CD14-positive monocyte (primary cell): ENCODE data around the gene RMI1. TPM values are rescaled to one million over a fixed set of nuclear protein-coding genes. Genes with fewer than 3 reads are reported as not detected.

Experiments used
- DNase-seq, 3 donors: peaks; one replicate each; pipeline ENCODE4 v3.0.0-alpha.2; 2011 to 2022
- H2AFZ ChIP-seq: 2 replicates; pipeline ENCODE4 v1.6.0; 2012; ENCODE audit warnings: mild to moderate bottlenecking, low read depth, low read length, inconsistent platforms; ENCODE audit not compliant: insufficient read depth, poor library complexity, severe bottlenecking
- H3K27ac ChIP-seq, 2 donors: 1 replicate in 1 of 2; 2 replicates in 1 of 2; pipeline ENCODE4 v1.5.1; 2012 to 2013; ENCODE audit warnings: low read length in 2 of 2, control low read depth in 1 of 2, inconsistent platforms in 1 of 2, low read depth in 1 of 2, mild to moderate bottlenecking in 1 of 2
- H3K27me3 ChIP-seq, 2 donors: one replicate each; pipeline versions ENCODE4 v1.6.0 to v1.6.1; 2011 to 2013; ENCODE audit warnings: low read length in 2 of 2; ENCODE audit not compliant: control insufficient read depth in 2 of 2, insufficient read depth in 2 of 2
- H3K36me3 ChIP-seq, 2 donors: replicated peaks in 1 of 2; 1 replicate in 1 of 2; 2 replicates in 1 of 2; pipeline versions ENCODE4 v1.5.1 to v1.6.1; 2012 to 2013; ENCODE audit warnings: low read length in 2 of 2, control low read depth in 1 of 2, inconsistent platforms in 1 of 2, mild to moderate bottlenecking in 1 of 2; ENCODE audit not compliant: insufficient read depth in 2 of 2, control insufficient read depth in 1 of 2
- H3K4me1 ChIP-seq, 2 donors: 1 replicate in 1 of 2; 2 replicates in 1 of 2; pipeline versions ENCODE4 v1.5.1 to v1.6.1; 2012 to 2013; ENCODE audit warnings: low read length in 2 of 2, control low read depth in 1 of 2, inconsistent platforms in 1 of 2, mild to moderate bottlenecking in 1 of 2, moderate library complexity in 1 of 2; ENCODE audit not compliant: insufficient read depth in 2 of 2, control insufficient read depth in 1 of 2
- H3K4me2 ChIP-seq: replicated peaks from 2 replicates; pipeline ENCODE3; 2012; ENCODE audit warnings: low read length, moderate library complexity, mild to moderate bottlenecking; ENCODE audit not compliant: poor library complexity, severe bottlenecking; ENCODE audit errors: extremely low read depth
- H3K4me3 ChIP-seq, 3 experiments: fragments of 200-600 bp in 1 of 3; sonication (generic) in 1 of 3; replicated peaks in 1 of 3; 1 replicate in 2 of 3; 2 replicates in 1 of 3; pipeline ENCODE4 v1.5.1; 2011 to 2013; ENCODE audit warnings: low read length in 3 of 3, mild to moderate bottlenecking in 3 of 3, control low read depth in 2 of 3, low read depth in 2 of 3, inconsistent platforms in 1 of 3, moderate library complexity in 1 of 3
- H3K79me2 ChIP-seq: 2 replicates; pipeline ENCODE4 v1.6.0; 2012; ENCODE audit warnings: mild to moderate bottlenecking, control low read depth, inconsistent platforms, low read length, moderate library complexity; ENCODE audit not compliant: insufficient read depth
- H3K9ac ChIP-seq: 2 replicates; pipeline ENCODE4 v1.6.0; 2017; ENCODE audit warnings: low read length, mild to moderate bottlenecking; ENCODE audit not compliant: insufficient read depth, poor library complexity, severe bottlenecking
- H3K9me3 ChIP-seq, 2 donors: replicated peaks in 1 of 2; 1 replicate in 1 of 2; 2 replicates in 1 of 2; pipeline versions ENCODE4 v1.5.1 to v1.6.1; 2012 to 2013; ENCODE audit warnings: low read length in 2 of 2, control low read depth in 1 of 2; ENCODE audit not compliant: control insufficient read depth in 1 of 2, insufficient read depth in 1 of 2
- H4K20me1 ChIP-seq: 2 replicates; pipeline ENCODE4 v1.6.0; 2012; ENCODE audit warnings: mild to moderate bottlenecking, low read length, control low read depth, moderate library complexity; ENCODE audit not compliant: insufficient read depth
- H3K27ac Mint-ChIP-seq, 7 donors: one replicate each; pipeline ENCODE4 v1.8.0; 2020; ENCODE audit warnings: mild to moderate bottlenecking in 7 of 7, mixed read lengths in 7 of 7, moderate library complexity in 6 of 7, inconsistent platforms in 2 of 7
- H3K27me3 Mint-ChIP-seq, 3 donors: one replicate each; pipeline ENCODE4 v1.8.0; 2021 to 2022; ENCODE audit warnings: low read depth in 3 of 3, mild to moderate bottlenecking in 3 of 3, mixed read lengths in 3 of 3, moderate library complexity in 3 of 3, inconsistent platforms in 1 of 3
- H3K36me3 Mint-ChIP-seq, 2 donors: one replicate each; pipeline ENCODE4 v1.8.0; 2020; ENCODE audit warnings: mixed read lengths in 2 of 2, inconsistent platforms in 1 of 2, mild to moderate bottlenecking in 1 of 2
- H3K4me1 Mint-ChIP-seq: one replicate; pipeline ENCODE4 v1.8.0; 2020; ENCODE audit warnings: mild to moderate bottlenecking, mixed read lengths
- H3K4me3 Mint-ChIP-seq, 2 donors: one replicate each; pipeline ENCODE4 v1.8.0; 2020; ENCODE audit warnings: mild to moderate bottlenecking in 2 of 2, mixed read lengths in 2 of 2, moderate library complexity in 1 of 2
- H3K9me3 Mint-ChIP-seq, 7 donors: one replicate each; pipeline ENCODE4 v1.8.0; 2020 to 2022; ENCODE audit warnings: mixed read lengths in 7 of 7, mild to moderate bottlenecking in 6 of 7, moderate library complexity in 6 of 7, inconsistent platforms in 2 of 7
- CTCF ChIP-seq: fragments of 200-600 bp; IDR thresholded peaks from one replicate; pipeline ENCODE4 v1.8.0; 2022; ENCODE audit warnings: antibody characterized with exemption, mild to moderate bottlenecking
- WGBS: methylation state at CpG from one replicate; pipeline ENCODE4 v1.1.5; 2013; ENCODE audit warnings: missing lambda C conversion rate; ENCODE audit not compliant: insufficient coverage; 5-methylcytosine and 5-hydroxymethylcytosine counted together
- intact Hi-C, 2 donors: fragments of 100-400 bp; cut with micrococcal nuclease; formaldehyde crosslinking; loops; one replicate each; pipeline versions ENCODE4 v1.15.0 to v1.15.1; 2023
- polyA plus RNA-seq, 3 donors: library from polyadenylated mRNA; depleted of rRNA in 1 of 3; unstranded in 2 of 3; stranded (reverse) in 1 of 3; fragments of 300-500 nt in 2 of 3; fragments of >200 nt in 1 of 3; fragmentation: Illumina TruSeq in 2 of 3; gene quantifications; 1 replicate in 2 of 3; 2 replicates in 1 of 3; pipeline ENCODE4 v1.2.3, GENCODE V29; 2012 to 2021

Gene RMI1
- polyA plus RNA-seq, 3 donors, result 1.7 to 11.5 (median 5.3) TPM

- H3K9me3 ChIP-seq, result no peaks in the 10 kb centered on the region
- H3K4me3 ChIP-seq, result peak overlapping the region; percentile 72 to 100 (median 88)
- peaks cover 15 to 19% of the 10 kb centered on the region in 2 donors for H3K36me3 ChIP-seq
- intact Hi-C loops, result loop anchor here (5.0 to 10.0 kb wide), 2 partner anchors 59 to 276 kb away; partner anchors contain the start of genes KIF27 (in 1 of the 2) and UBQLN1 (in 1 of the 2)
- H3K4me1 Mint-ChIP-seq, result peaks cover 41% of the 10 kb centered on the region
- peaks cover 0 to 3% (median 0%) of the 10 kb centered on the region in 7 donors for H3K9me3 Mint-ChIP-seq
- peak overlapping the region; percentile 99 to 100 for H3K4me3 Mint-ChIP-seq
- WGBS, result under 1% methylated on average over 22 of the region's 29 CpGs
- DNase-seq, result peak; percentile 38 to 77 (median 42)
- H3K27me3 Mint-ChIP-seq, result peaks cover 0 to 3% (median 0%) of the 10 kb centered on the region in 3 donors
- peaks cover 35% of the 10 kb centered on the region for H4K20me1 ChIP-seq
- no peak for TF ChIP-seq CTCF
- H3K9ac ChIP-seq, result peak overlapping the region; percentile 97
- peak overlapping the region; percentile 97 to 99 for H3K27ac ChIP-seq
- peaks cover 98% of the 10 kb centered on the region for H3K79me2 ChIP-seq
- H3K4me2 ChIP-seq, result peak overlapping the region; percentile 78
- H2AFZ ChIP-seq, result peak overlapping the region; percentile 90
- no peaks in the 10 kb centered on the region for H3K27me3 ChIP-seq
- H3K4me1 ChIP-seq, result peaks cover 17 to 49% of the 10 kb centered on the region in 2 donors
- H3K27ac Mint-ChIP-seq, result peak overlapping the region; percentile 94 to 100 (median 99)
- peaks cover 17 to 19% of the 10 kb centered on the region in 2 donors for H3K36me3 Mint-ChIP-seq
Observed at GRCh38 chr9:83981126-83981871, 694 bp downstream of the RMI1 start.

GRCh38 chr9:83986195-83986594 lies 5.6 kb downstream of the RMI1 start:
- H3K4me3 Mint-ChIP-seq, result no peak overlapping the region
- no peak overlapping the region for H3K27ac Mint-ChIP-seq
- TF ChIP-seq CTCF, result no peak
- H3K36me3 Mint-ChIP-seq, result peaks cover 20 to 26% of the 10 kb centered on the region in 2 donors
- H3K4me2 ChIP-seq, result no peak overlapping the region
- no peak overlapping the region for H2AFZ ChIP-seq
- H3K4me1 ChIP-seq, result peaks cover 8 to 29% of the 10 kb centered on the region in 2 donors
- H3K79me2 ChIP-seq, result peaks cover 98% of the 10 kb centered on the region
- peaks cover 0 to 1% (median 0%) of the 10 kb centered on the region in 7 donors for H3K9me3 Mint-ChIP-seq
- H3K4me3 ChIP-seq, result no peak overlapping the region
- no peaks in the 10 kb centered on the region for H3K27me3 ChIP-seq
- H3K36me3 ChIP-seq, result peaks cover 16 to 22% of the 10 kb centered on the region in 2 donors
- peaks cover 37% of the 10 kb centered on the region for H3K4me1 Mint-ChIP-seq
- no peak for DNase-seq
- H4K20me1 ChIP-seq, result peaks cover 12% of the 10 kb centered on the region
- peaks cover 0 to 3% (median 0%) of the 10 kb centered on the region in 3 donors for H3K27me3 Mint-ChIP-seq
- no CpG with 5 or more reads among the region's 3 CpGs for WGBS
- H3K27ac ChIP-seq, result no peak overlapping the region
- H3K9me3 ChIP-seq, result no peaks in the 10 kb centered on the region
- intact Hi-C loops, result loop anchor here in 1 of 2 donors (10.0 kb wide), 1 partner anchor 281 kb away; the partner anchor contains the start of gene UBQLN1
- H3K9ac ChIP-seq, result no peak overlapping the region
